AG09319 (cell line): ENCODE measurements around the gene CACNG5.

Experiments used
- DNase-seq: peaks from one replicate; pipeline ENCODE4 v3.0.0-alpha.2; 2010; ENCODE audit warnings: low read depth; ENCODE audit errors: extremely low read depth
- TF ChIP-seq, protein P1 (sequence below): IDR thresholded peaks from 2 replicates; pipeline ENCODE4 v1.5.1; 2011; ENCODE audit warnings: low read depth, mild to moderate bottlenecking, inconsistent platforms, low read length, moderate library complexity

The CACNG5 gene

GRCh38 chr17:66793814-66794213, 41.1 kb upstream of the CACNG5 start:
- TF ChIP-seq, protein P1, sequence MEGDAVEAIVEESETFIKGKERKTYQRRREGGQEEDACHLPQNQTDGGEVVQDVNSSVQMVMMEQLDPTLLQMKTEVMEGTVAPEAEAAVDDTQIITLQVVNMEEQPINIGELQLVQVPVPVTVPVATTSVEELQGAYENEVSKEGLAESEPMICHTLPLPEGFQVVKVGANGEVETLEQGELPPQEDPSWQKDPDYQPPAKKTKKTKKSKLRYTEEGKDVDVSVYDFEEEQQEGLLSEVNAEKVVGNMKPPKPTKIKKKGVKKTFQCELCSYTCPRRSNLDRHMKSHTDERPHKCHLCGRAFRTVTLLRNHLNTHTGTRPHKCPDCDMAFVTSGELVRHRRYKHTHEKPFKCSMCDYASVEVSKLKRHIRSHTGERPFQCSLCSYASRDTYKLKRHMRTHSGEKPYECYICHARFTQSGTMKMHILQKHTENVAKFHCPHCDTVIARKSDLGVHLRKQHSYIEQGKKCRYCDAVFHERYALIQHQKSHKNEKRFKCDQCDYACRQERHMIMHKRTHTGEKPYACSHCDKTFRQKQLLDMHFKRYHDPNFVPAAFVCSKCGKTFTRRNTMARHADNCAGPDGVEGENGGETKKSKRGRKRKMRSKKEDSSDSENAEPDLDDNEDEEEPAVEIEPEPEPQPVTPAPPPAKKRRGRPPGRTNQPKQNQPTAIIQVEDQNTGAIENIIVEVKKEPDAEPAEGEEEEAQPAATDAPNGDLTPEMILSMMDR: no peak
- no peak for DNase-seq

DNA sequence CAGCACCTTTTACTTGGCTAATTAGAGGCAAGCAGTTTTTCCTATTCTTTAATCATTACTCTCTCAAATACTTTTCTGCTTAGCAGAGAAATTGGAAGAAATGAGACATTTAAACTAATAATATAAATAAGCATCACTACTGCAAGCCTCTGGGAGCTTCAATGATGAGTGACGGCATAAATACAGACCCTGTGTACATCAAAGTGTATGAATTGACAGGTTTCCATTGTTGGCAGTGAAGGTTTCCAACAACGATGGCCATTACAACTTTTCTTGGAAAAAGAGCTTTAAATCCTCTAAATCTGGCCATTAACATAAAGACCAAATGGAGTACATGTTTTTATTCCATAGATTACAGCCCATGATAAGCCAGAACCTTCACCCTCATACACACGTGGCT, 39.4 kb upstream of the CACNG5 start:
- no peak for DNase-seq
- TF ChIP-seq, protein P1: no peak

DNA sequence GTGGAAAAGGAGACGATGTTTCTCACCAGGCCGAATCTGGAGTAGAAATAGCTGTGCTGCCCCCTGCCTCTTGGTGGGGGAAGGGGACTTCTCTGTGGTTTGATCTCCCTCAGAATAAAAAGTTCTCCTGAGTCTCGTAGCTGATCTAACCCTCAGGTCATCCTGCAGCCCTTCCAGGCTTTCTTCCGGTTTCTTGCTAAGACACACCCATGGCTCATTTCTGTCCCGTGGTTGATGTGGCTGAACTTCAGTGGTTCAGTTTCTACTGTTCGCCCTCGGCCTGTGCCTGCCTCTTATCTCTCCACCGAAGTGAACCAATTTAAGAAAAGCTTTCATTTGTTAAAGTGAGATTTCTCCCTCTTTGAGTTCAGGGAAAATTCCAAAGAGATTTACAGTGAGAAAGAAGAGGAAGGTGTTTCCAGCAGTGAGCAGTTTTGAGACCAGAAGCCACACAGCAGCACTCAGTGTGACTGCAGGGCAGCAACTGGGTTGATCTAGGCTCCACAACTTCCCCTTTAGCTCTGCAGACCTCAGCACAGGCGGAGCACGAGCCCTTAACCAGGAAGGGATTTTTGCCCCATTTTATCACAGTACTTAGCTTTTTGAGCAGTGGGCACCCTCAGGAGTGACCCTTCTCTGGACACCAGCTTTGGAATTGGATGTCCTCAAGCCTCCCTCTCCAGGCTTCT, 34.9 kb upstream of the CACNG5 start:
- DNase-seq: no peak
- TF ChIP-seq, protein P1: no peak

DNA sequence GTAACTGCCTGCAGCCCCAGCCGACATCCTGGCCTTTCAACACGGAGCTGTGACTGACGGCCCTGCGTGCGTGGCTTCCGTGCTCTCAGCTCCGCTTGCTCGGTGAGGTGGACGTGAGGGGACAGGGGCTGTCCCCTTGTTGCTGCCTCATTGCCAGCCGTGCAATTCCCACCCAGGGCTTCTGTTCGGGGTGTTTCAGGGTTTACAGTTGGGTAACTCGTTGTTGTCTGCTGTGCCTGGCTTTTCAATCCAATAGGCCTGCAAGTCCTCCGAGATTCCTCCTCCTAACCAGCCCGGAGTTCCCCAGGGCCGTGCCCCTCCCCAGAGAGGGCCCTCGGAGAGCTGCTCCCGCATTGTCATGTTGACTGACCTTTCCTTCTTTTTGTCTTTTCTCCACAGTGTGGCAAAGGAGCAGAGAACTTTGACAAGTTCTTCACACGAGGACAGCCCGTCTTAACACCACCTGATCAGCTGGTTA, 31.4 kb upstream of the CACNG5 start:
- TF ChIP-seq, protein P1: no peak
- DNase-seq: no peak

DNA sequence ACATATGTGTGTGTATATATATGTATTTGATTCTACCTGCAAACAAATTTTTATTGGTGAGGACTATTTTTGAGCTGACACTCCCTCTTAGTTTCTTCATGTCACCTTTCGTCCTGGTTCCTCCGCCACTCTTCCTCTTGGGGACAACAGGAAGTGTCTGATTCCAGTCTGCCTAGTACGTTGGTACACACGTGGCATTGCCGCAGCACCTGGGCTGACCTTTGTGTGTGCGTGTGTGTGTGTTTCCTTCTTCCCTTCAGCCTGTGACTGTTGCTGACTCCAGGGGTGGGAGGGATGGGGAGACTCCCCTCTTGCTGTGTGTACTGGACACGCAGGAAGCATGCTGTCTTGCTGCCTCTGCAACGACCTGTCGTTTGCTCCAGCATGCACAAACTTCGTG, 29.4 kb upstream of the CACNG5 start:
- TF ChIP-seq, protein P1: no peak
- DNase-seq: no peak

- TF ChIP-seq, protein P1: no peak
- no peak for DNase-seq
Measured at GRCh38 chr17:66807182-66807581, 27.7 kb upstream of the CACNG5 start.

- no peak for DNase-seq
- TF ChIP-seq, protein P1: no peak
Measured at GRCh38 chr17:66809408-66809807, 25.5 kb upstream of the CACNG5 start.
